NCI-H82 treated with DMSO at 0.1 percent for 48 hours (cell line): Measurements from ENCODE around the gene AP5S1.
"Not testable (repeated sequence)": the region's sequence is repeated elsewhere in the genome, so short reads cannot be mapped to it uniquely, and the experiment has no call there.

Experiments
- DNase-seq: peaks from one replicate; lab custom pipeline; 2025; ENCODE audit not compliant: unreplicated experiment; lab: John Stamatoyannopoulos, UW

The AP5S1 gene

DNA sequence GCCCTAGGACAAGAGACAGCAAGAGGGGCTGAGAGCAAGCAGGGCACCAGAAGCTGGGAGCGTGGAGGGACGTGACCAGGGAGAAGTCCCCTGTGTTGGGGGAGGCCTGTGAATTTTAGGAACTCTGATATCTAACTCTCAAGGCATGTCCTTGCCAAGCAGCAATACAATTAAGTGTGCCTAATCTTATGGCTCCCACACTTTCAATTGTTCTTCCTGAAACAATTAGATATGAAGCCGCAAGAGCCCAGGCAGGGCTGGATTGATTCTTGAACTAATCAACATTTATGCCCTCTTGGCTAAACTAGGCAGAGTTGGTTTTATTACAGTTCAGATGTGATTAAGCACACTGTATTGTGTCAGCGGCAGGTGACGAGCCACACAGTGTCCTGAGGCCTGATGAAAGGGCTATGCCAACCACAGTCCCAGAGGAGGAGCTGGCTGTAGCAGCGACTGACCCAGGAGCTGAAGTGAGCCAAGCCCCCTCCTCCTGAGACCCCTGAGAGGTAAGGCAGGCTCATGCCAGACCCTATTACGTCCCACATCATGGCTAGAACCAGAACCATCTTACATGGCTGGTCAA lies 22.1 kb downstream of the AP5S1 start:
- no peak for DNase-seq

- no peak for DNase-seq
Measured at GRCh38 chr20:3843490-3843889, 23.1 kb downstream of the AP5S1 start.

DNA sequence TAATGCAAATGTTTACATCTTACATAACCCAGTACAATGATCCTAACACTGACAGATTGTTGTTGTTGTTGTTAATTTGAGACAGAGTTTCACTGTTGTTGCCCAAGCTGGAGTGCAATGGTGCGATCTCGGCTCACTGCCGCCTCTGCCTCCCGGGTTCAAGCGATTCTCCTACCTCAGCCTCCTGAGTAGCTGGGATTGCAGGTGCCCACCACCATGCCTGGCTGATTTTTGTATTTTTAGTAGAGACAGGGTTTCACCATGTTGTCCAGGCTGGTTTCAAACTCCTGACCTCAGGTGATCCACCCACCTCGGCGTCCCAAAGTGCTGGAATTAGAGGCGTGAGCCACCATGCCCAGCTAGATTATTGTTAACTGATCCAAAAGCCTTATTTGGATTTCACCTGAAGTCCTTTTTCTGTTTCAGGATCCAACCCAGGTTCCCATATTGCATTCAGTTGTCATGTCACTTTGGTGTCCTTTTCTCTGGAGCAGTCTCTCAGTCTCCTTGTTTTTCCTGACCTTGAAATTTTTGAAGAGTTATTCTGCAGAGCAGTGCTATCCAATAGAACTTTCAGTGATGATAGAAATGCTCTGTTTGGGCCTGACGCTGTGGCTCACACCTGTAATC lies 23.8 kb downstream of the AP5S1 start:
- not testable (repeated sequence) for DNase-seq

DNA sequence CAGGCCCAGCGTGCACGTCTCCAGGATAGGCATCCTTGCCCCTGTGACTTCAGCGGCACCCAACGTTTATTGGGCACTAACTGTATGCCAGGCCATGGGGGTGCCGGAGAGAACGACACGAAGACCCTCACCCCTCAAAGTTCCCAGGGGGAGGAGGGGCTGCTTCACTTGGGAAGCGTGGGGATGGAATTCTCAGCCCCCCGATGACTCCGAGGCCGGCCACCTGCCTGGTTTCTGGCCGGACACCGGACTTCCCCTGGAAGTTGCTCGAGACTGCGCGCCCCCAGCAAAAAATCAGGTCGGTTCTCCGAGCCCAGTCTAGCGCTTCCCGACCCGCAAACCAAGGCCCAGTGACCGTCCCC lies 26.0 kb downstream of the AP5S1 start:
- no peak for DNase-seq

GRCh38 chr20:3846740-3847428 lies 26.5 kb downstream of the AP5S1 start, which contains the start of gene MAVS:
TSS of gene MAVS (plus strand) at chr20:3846834. CDS start at chr20:3854625, 7,791 bp downstream.
- DNase-seq, result peak; percentile 64

DNA sequence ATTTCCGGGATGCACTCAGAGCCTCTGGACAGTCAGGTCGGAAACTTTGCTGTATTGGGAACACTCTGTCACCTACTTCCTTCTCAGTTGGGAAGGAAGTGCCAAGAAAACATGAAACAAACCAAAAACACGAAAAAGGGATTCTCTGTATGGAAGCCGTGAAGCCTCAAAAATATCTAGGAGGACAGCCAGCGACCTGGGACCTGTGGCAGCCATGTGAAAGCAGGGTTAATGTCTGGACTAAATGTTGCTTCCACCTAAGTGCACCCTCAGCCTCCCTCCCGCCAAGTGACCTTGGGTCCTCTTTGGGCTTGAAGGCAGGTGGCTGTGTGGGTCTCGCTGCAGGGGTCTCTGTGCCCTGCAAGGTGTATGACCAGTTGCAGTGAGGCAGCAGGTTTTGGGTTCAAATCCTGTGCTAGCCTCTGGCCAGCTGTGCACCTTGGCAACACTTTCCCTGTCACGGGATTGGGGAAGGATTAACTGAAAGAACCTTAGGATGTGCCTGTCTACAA lies 27.1 kb downstream of the AP5S1 start:
- DNase-seq, result no peak

DNA sequence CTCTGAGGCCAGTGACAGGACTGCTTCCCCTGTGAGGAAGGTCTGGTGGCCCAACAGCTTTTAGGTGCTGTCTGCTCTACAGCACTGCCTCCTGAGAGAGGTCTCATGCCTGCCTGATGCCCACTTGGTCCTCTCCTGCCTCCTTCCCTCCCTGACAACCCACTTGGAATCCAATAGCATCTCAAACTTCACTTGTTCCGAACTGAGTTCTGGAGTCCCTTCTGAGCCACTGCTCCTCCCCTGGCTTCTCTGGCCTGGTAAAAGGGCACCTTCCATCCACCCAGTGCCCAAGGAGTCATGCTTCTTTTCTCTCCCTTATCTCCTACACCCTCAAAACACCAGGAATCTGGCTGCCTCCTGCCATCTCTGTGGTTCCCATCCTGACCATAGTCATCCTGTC lies 28.2 kb downstream of the AP5S1 start:
- DNase-seq, result no peak

DNA sequence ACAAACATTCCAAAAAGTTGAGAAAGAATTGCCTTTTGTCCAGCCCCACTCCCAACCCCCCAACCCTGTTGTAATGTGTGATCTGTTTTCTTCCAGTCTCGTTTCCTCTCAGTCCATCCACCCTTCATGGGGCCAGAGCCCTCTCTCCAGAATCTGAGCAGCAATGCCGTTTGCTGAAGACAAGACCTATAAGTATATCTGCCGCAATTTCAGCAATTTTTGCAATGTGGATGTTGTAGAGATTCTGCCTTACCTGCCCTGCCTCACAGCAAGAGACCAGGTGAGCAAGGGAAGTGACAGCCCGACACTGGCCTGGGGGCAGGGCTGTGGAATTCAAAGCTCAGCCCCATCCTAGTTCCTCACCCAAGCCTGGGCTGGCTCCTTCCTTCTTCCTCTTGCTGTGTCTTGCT lies 34.1 kb downstream of the AP5S1 start:
- no peak for DNase-seq

DNA sequence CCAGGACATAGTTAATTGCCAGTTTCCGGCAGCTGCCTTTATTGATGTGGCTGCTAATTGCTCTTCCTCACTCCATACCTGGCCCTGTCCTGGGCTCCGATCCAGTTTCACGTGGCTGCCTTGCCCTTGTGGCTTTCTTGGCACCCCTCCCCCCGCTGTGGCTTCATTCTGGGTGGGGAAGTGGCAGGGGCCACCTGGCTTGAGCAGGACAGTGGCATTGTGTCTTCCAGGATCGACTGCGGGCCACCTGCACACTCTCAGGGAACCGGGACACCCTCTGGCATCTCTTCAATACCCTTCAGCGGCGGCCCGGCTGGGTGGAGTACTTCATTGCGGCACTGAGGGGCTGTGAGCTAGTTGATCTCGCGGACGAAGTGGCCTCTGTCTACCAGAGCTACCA lies 37.1 kb downstream of the AP5S1 start:
- no peak for DNase-seq

DNA sequence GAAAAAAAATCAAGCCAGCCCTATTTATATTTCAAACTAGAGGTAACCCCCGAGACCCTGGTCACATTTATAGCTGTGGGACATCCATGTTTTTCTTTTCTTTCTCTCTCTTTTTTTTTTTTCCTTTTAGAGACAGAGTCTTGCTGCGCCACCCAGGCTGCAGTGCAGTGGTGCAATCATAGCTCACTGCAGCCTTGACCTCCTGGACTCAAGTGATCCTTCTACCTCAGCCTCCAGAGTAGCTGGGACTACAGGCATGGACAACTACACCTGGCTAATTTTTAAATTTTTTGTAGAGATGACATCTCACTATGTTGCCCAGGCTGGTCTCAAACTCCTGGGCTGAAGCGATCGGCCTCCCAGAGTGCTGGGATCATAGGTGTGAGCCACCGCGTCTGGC lies 38.3 kb downstream of the AP5S1 start:
- DNase-seq, result no peak

- DNase-seq, result no peak
Measured at GRCh38 chr20:3861191-3861590, 40.8 kb downstream of the AP5S1 start.

GRCh38 chr20:3862333-3862732 lies 42.0 kb downstream of the AP5S1 start:
- no peak for DNase-seq

DNA sequence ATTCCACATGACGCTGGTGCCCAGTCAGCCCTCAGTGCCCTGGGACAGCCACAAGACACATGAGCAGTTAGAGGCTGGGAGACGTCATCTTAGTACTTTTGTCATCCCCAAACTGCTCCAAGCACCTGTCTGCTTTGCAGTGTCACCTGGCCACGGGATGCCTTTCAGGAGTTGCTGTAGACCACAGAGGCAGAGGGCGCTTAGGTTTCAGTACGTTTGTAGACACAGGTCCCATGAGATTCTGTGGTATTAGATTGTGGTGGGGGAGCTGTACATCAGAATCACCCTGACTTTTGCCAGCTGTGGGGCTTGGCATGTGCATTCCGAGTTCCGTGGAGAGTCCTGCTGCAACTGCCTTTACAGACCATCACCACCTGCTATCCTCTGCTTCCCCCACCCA lies 43.0 kb downstream of the AP5S1 start:
- DNase-seq, result no peak

GRCh38 chr20:3864518-3864917 lies 44.2 kb downstream of the AP5S1 start:
- DNase-seq, result no peak

GRCh38 chr20:3865152-3865886 lies 45.0 kb downstream of the AP5S1 start:
- DNase-seq, result no peak

DNA sequence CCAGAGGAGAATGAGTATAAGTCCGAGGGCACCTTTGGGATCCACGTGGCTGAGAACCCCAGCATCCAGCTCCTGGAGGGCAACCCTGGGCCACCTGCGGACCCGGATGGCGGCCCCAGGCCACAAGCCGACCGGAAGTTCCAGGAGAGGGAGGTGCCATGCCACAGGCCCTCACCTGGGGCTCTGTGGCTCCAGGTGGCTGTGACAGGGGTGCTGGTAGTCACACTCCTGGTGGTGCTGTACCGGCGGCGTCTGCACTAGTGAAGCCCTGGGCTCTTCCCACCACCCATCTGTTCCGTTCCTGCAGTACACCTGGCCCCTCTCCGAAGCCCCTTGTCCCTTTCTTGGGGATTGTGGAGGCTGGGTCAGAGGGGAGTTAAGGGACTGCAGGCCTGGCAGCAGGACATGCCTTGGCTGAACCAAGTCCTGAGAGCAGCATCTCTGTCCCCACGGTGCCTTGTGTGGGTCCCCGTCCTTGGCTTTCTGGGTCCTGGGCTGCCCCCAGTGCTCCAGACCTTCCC lies 45.6 kb downstream of the AP5S1 start:
- no peak for DNase-seq

GRCh38 chr20:3866464-3866863 lies 46.1 kb downstream of the AP5S1 start:
- no peak for DNase-seq

- no peak for DNase-seq
Measured at GRCh38 chr20:3867802-3868201, 47.5 kb downstream of the AP5S1 start.

GRCh38 chr20:3869839-3870634 lies 49.7 kb downstream of the AP5S1 start:
- DNase-seq, result no peak

GRCh38 chr20:3871550-3872265 lies 51.4 kb downstream of the AP5S1 start:
- DNase-seq, result peak; percentile 91
